Activated gamma-delta T cell treated with Interleukin-2 at 50 U/mL for 16 hours (primary cell): ENCODE data around the gene DPYD.

Experiments used
- DNase-seq: peaks from one replicate; pipeline ENCODE4 v3.0.0-alpha.2; 2020

DPYD gene

GRCh38 chr1:97603218-97603617 lies 317.6 kb downstream of the DPYD start:
- DNase-seq: no peak

- no peak for DNase-seq
Measured at GRCh38 chr1:97599447-97599846, 321.4 kb downstream of the DPYD start.

- DNase-seq: no peak
Measured at GRCh38 chr1:97593192-97593591, 327.6 kb downstream of the DPYD start.

GRCh38 chr1:97588772-97589171 lies 332.1 kb downstream of the DPYD start:
- no peak for DNase-seq

GRCh38 chr1:97581614-97582051 lies 339.2 kb downstream of the DPYD start:
- no peak for DNase-seq

- DNase-seq: no peak
Measured at GRCh38 chr1:97577613-97578012, 343.2 kb downstream of the DPYD start.

GRCh38 chr1:97573553-97573952 lies 347.3 kb downstream of the DPYD start:
- no peak for DNase-seq

GRCh38 chr1:97572561-97572960 lies 348.3 kb downstream of the DPYD start:
- DNase-seq: no peak

GRCh38 chr1:97571760-97572159 lies 349.1 kb downstream of the DPYD start:
- DNase-seq: no peak

- DNase-seq: no peak
Measured at GRCh38 chr1:97570691-97571090, 350.1 kb downstream of the DPYD start.

- no peak for DNase-seq
Measured at GRCh38 chr1:97567000-97567749, 353.7 kb downstream of the DPYD start.

- no peak for DNase-seq
Measured at GRCh38 chr1:97565886-97566285, 354.9 kb downstream of the DPYD start.

- DNase-seq: no peak
Measured at GRCh38 chr1:97563926-97564325, 356.9 kb downstream of the DPYD start.

- no peak for DNase-seq
Measured at GRCh38 chr1:97562081-97562480, 358.8 kb downstream of the DPYD start.

- no peak for DNase-seq
Measured at GRCh38 chr1:97560714-97561113, 360.1 kb downstream of the DPYD start.

GRCh38 chr1:97553971-97554370 lies 366.9 kb downstream of the DPYD start:
- DNase-seq: no peak

GRCh38 chr1:97551113-97551512 lies 369.7 kb downstream of the DPYD start:
- no peak for DNase-seq

- DNase-seq: no peak
Measured at GRCh38 chr1:97545446-97545845, 375.4 kb downstream of the DPYD start.

- DNase-seq: no peak
Measured at GRCh38 chr1:97540346-97540888, 380.4 kb downstream of the DPYD start.

GRCh38 chr1:97538113-97538512 lies 382.7 kb downstream of the DPYD start:
- no peak for DNase-seq

- DNase-seq: no peak
Measured at GRCh38 chr1:97533358-97533757, 387.5 kb downstream of the DPYD start.

- no peak for DNase-seq
Measured at GRCh38 chr1:97529600-97529999, 391.2 kb downstream of the DPYD start.

- no peak for DNase-seq
Measured at GRCh38 chr1:97524211-97524610, 396.6 kb downstream of the DPYD start.

- no peak for DNase-seq
Measured at GRCh38 chr1:97516588-97516987, 404.2 kb downstream of the DPYD start.

GRCh38 chr1:97508653-97509218 lies 412.1 kb downstream of the DPYD start:
- no peak for DNase-seq
